Purkinje cell (primary cell): ENCODE data around the gene OR8H2. TPM values are rescaled to one million over a fixed set of nuclear protein-coding genes. Genes with fewer than 3 reads are reported as not detected.

Source experiments
- polyA plus RNA-seq: library from polyadenylated mRNA; unstranded; fragments of >200 nt; fragmentation: Nextera tagmentation; gene quantifications from 2 replicates; pipeline ENCODE4 v1.2.1, GENCODE V29; 2014

The OR8H2 gene, protein sequence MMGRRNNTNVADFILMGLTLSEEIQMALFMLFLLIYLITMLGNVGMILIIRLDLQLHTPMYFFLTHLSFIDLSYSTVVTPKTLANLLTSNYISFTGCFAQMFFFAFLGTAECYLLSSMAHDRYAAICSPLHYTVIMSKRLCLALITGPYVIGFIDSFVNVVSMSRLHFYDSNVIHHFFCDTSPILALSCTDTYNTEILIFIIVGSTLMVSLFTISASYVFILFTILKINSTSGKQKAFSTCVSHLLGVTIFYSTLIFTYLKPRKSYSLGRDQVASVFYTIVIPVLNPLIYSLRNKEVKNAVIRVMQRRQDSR
- polyA plus RNA-seq, result not detected in 2 replicates

GRCh38 chr11:56103210-56103737 lies at the start of gene OR8H2:
OR8H2 (plus strand) TSS chr11:56103687; CDS start chr11:56105043, 1,356 bp downstream.

GRCh38 chr11:56093008-56093407 lies 10.5 kb upstream of the OR8H2 start, which contains the start of gene OR8I2:
OR8I2 (plus strand) TSS chr11:56093308; CDS start chr11:56093308, 0 bp downstream.

GRCh38 chr11:56122073-56122472 lies 18.6 kb downstream of the OR8H2 start, which contains the start of gene OR8H3:
OR8H3 (plus strand) TSS chr11:56122373; CDS start chr11:56122373, 0 bp downstream.

GRCh38 chr11:56140151-56140661 lies 36.7 kb downstream of the OR8H2 start, which contains the start of gene OR8J3:
OR8J3 (minus strand) TSS chr11:56140201; CDS start chr11:56137718, 2,483 bp downstream.

Other genes with a start within 250 kb of the OR8H2 start
- not detected in 2 replicates for gene TRIM51, start 220.4 kb upstream of the OR8H2 start, polyA plus RNA-seq
- gene OR5W2, start 189.1 kb upstream of the OR8H2 start, polyA plus RNA-seq, result not detected in 2 replicates
- not detected in 2 replicates for gene OR5I1, start 167.3 kb upstream of the OR8H2 start, polyA plus RNA-seq
- not detected in 2 replicates for gene OR10AG1, start 133.7 kb upstream of the OR8H2 start, polyA plus RNA-seq
- not detected in 2 replicates for gene OR5F1, start 109.1 kb upstream of the OR8H2 start, polyA plus RNA-seq
- gene OR5AS1, start 76.0 kb upstream of the OR8H2 start, polyA plus RNA-seq, result not detected in 2 replicates
- gene OR8I2, start 10.4 kb upstream of the OR8H2 start, polyA plus RNA-seq, result not detected in 2 replicates
- gene OR8H3, start 18.7 kb downstream of the OR8H2 start, polyA plus RNA-seq, result not detected in 2 replicates
- not detected in 2 replicates for gene OR8J3, start 36.5 kb downstream of the OR8H2 start, polyA plus RNA-seq
- gene OR8K5, start 56.6 kb downstream of the OR8H2 start, polyA plus RNA-seq, result not detected in 2 replicates
- gene OR5J2, start 72.9 kb downstream of the OR8H2 start, polyA plus RNA-seq, result not detected in 2 replicates
- gene OR5T2, start 130.6 kb downstream of the OR8H2 start, polyA plus RNA-seq, result not detected in 2 replicates
- gene OR5T3, start 148.6 kb downstream of the OR8H2 start, polyA plus RNA-seq, result not detected in 2 replicates
- gene OR5T1, start 170.5 kb downstream of the OR8H2 start, polyA plus RNA-seq, result not detected in 2 replicates
- gene OR8H1, start 188.6 kb downstream of the OR8H2 start, polyA plus RNA-seq, result not detected in 2 replicates
- not detected in 2 replicates for gene OR8K3, start 211.5 kb downstream of the OR8H2 start, polyA plus RNA-seq
- not detected in 2 replicates for gene OR8K1, start 242.4 kb downstream of the OR8H2 start, polyA plus RNA-seq